Sigmoid colon (tissue), 4 donors: ENCODE measurements around the gene SLC41A1.

Experiments used
- CTCF ChIP-seq, 4 experiments: fragments of 450-650 bp in 3 of 4; fragments of 200-600 bp in 1 of 4; IDR thresholded peaks; one replicate each; pipeline ENCODE4 v1.5.1; 2016 to 2019; ENCODE audit warnings: antibody characterized with exemption in 4 of 4, mild to moderate bottlenecking in 3 of 4, moderate library complexity in 2 of 4
- EP300 ChIP-seq, 4 donors: sonication (generic); formaldehyde crosslinking; IDR thresholded peaks; one replicate each; pipeline ENCODE4 v1.6.1; 2017; ENCODE audit warnings: antibody characterized with exemption in 4 of 4

GRCh38 chr1:205800981-205801703 lies 11.9 kb downstream of the SLC41A1 start:
- no peak for TF ChIP-seq CTCF (IDR thresholded peaks at IDR 0.05)
- TF ChIP-seq EP300 (IDR thresholded peaks at IDR 0.05) = no peak
